NCI-H146 treated with DMSO at 0.1 percent for 48 hours (cell line): ENCODE measurements around the gene DLG3.
"Not testable (repeated sequence)": the region's sequence is repeated elsewhere in the genome, so short reads cannot be mapped to it uniquely, and the experiment has no call there.

ENCODE experiments used
- DNase-seq: peaks from one replicate; lab custom pipeline; 2025; ENCODE audit not compliant: unreplicated experiment; lab: John Stamatoyannopoulos, UW

DLG3 gene

GRCh38 chrX:70509078-70509477 lies 64.4 kb downstream of the DLG3 start:
- DNase-seq = no peak

GRCh38 chrX:70515270-70515669 lies 70.6 kb downstream of the DLG3 start:
- DNase-seq = not testable (repeated sequence)

- DNase-seq = not testable (repeated sequence)
Measured at GRCh38 chrX:70515692-70516091, 71.1 kb downstream of the DLG3 start.

GRCh38 chrX:70525733-70526132 lies 81.1 kb downstream of the DLG3 start:
- DNase-seq = no peak

GRCh38 chrX:70527053-70527452 lies 82.4 kb downstream of the DLG3 start:
- no peak for DNase-seq

- no peak for DNase-seq
Measured at GRCh38 chrX:70527610-70528345, 83.1 kb downstream of the DLG3 start.

GRCh38 chrX:70535198-70535597 lies 90.6 kb downstream of the DLG3 start:
- DNase-seq = no peak

- no peak for DNase-seq
Measured at GRCh38 chrX:70549429-70549828, 104.8 kb downstream of the DLG3 start.

- no peak for DNase-seq
Measured at GRCh38 chrX:70552130-70552704, 107.6 kb downstream of the DLG3 start.

GRCh38 chrX:70553516-70553915 lies 108.9 kb downstream of the DLG3 start:
- DNase-seq = no peak

GRCh38 chrX:70554081-70554480 lies 109.4 kb downstream of the DLG3 start:
- DNase-seq = no peak

GRCh38 chrX:70554523-70554922 lies 109.9 kb downstream of the DLG3 start:
- DNase-seq = no peak

GRCh38 chrX:70554948-70555347 lies 110.3 kb downstream of the DLG3 start:
- DNase-seq = no peak
